Superior temporal gyrus (tissue), 1 donor: Measurements from ENCODE around the gene ZNF286A.
"Not testable (repeated sequence)": the region's sequence is repeated elsewhere in the genome, so short reads cannot be mapped to it uniquely, and the experiment has no call there.

ENCODE experiments used
- DNase-seq: peaks from one replicate; pipeline ENCODE4 v3.0.0-alpha.2; 2016; ENCODE audit errors: extremely low spot score

The ZNF286A gene

DNA sequence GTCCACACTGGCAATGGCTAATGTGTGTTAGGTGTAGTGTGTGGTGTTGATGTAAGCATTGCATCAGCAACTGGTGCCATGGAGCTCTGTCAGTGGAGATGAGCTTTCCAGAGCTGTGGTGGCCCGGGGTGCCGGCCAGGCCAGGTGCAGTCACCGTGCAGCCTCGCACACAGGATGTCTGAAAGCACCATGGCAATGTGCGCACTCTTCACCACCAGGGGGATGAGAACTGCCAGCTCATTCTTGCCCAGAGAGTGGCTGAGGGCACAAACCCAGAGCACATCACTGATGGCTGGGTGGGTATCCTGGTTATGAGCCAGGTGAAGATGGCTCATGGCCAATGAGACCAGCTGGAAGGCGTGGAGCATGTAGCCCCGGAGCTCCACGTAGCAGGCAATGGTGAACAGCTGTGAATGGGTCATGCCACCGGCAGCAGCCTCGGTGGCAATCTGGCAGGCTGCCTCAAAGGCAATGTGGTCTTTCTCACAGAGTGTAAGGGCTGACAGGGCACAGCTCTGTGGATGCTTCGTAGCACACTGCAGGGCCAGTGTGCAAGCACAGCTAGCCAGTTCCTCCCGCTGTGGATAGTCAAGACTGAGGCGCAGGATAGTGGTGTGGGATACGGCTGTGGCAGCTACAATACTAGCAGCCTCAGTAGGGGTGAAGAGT lies 69.4 kb downstream of the ZNF286A start:
- DNase-seq, result not testable (repeated sequence)
